DOHH2 (cell line): ENCODE data around the gene MYO1G.

Experiments used
- H3F3A ChIP-seq: fragments of 200-600 bp; sonication (generic), shearing (Covaris generic); 2 replicates; pipeline ENCODE4 v1.6.0; 2016; ENCODE audit warnings: antibody characterized with exemption, mild to moderate bottlenecking; ENCODE audit not compliant: control insufficient read depth, insufficient read depth
- H3K27ac ChIP-seq: fragments of 200-600 bp; sonication (generic); 2 replicates; pipeline ENCODE4 v1.5.1; 2014; ENCODE audit warnings: low read depth, mild to moderate bottlenecking, low read length, moderate library complexity
- H3K27me3 ChIP-seq: fragments of 200-600 bp; sonication (generic); 2 replicates; pipeline ENCODE4 v1.6.1; 2014; ENCODE audit warnings: mild to moderate bottlenecking, low read length, mixed read lengths; ENCODE audit not compliant: control insufficient read depth
- H3K36me3 ChIP-seq: fragments of 200-600 bp; sonication (generic); 2 replicates; pipeline ENCODE4 v1.6.1; 2014; ENCODE audit warnings: mild to moderate bottlenecking, low read length, moderate library complexity, mixed read lengths; ENCODE audit not compliant: control insufficient read depth
- H3K4me1 ChIP-seq: fragments of 200-600 bp; sonication (generic); 2 replicates; pipeline ENCODE4 v1.6.1; 2014; ENCODE audit warnings: mild to moderate bottlenecking, low read length, mixed read lengths; ENCODE audit not compliant: control insufficient read depth
- H3K4me2 ChIP-seq: fragments of 200-600 bp; sonication (generic); 2 replicates; pipeline ENCODE4 v1.6.0; 2014; ENCODE audit warnings: mild to moderate bottlenecking, low read length, moderate library complexity
- H3K4me3 ChIP-seq: fragments of 200-600 bp; sonication (generic); 2 replicates; pipeline ENCODE4 v1.5.1; 2014; ENCODE audit warnings: mild to moderate bottlenecking, low read length, mixed read lengths
- H3K79me2 ChIP-seq: fragments of 200-600 bp; sonication (generic); 2 replicates; pipeline ENCODE4 v1.6.1; 2014; ENCODE audit warnings: mild to moderate bottlenecking, low read length, mixed read lengths; ENCODE audit not compliant: control insufficient read depth
- H3K9me2 ChIP-seq: fragments of 200-600 bp; sonication (generic); replicated peaks from 2 replicates; pipeline ENCODE4 v1.6.1; 2014; ENCODE audit warnings: mild to moderate bottlenecking, low read length, mixed read lengths; ENCODE audit not compliant: control insufficient read depth
- H3K9me3 ChIP-seq: fragments of 200-600 bp; sonication (generic); 2 replicates; pipeline ENCODE4 v1.6.1; 2014; ENCODE audit warnings: antibody characterized with exemption, low read length, mixed read lengths; ENCODE audit not compliant: control insufficient read depth, insufficient read depth
- H4K20me1 ChIP-seq: fragments of 200-600 bp; sonication (generic); 2 replicates; pipeline ENCODE4 v1.6.0; 2014; ENCODE audit warnings: low read depth, mild to moderate bottlenecking, antibody characterized with exemption, low read length, moderate library complexity; ENCODE audit not compliant: control insufficient read depth, insufficient read depth
- CTCF ChIP-seq: fragments of 200-600 bp; sonication (generic); IDR thresholded peaks from one replicate; pipeline ENCODE4 v1.5.1; 2014; ENCODE audit warnings: antibody characterized with exemption, mild to moderate bottlenecking, low read depth, low read length; ENCODE audit not compliant: poor library complexity, severe bottlenecking
- EZH2phosphoT487 ChIP-seq: fragments of 200-600 bp; sonication (generic); IDR thresholded peaks from 2 replicates; pipeline ENCODE4 v1.6.1; 2017; ENCODE audit warnings: borderline replicate concordance, mild to moderate bottlenecking, antibody characterized with exemption, low read length, moderate library complexity, mixed read lengths

The MYO1G gene

GRCh38 chr7:45007106-45007505 is 28.3 kb upstream of the MYO1G start:
- Histone ChIP-seq H3K4me3 (0 out of 2 replicates have a peak overlapping the region, but pooled peaks have one; percentile 3), H3K9me3 (no peaks in the 10 kb centered on the region), H3F3A (peaks cover 10% of the 10 kb centered on the region), H3K36me3 (peaks cover 80% of the 10 kb centered on the region), H3K27ac (peak overlapping the region; percentile 39), H3K79me2 (peaks cover 99% of the 10 kb centered on the region), H3K27me3 (no peaks in the 10 kb centered on the region), H3K4me1 (peaks cover 60% of the 10 kb centered on the region), H3K9me2 (no peaks in the 10 kb centered on the region), H4K20me1 (peaks cover 31% of the 10 kb centered on the region), H3K4me2 (peak overlapping the region; percentile 35)
- TF ChIP-seq EZH2phosphoT487 (no peak), CTCF (no peak)

- peaks cover 77% of the 10 kb centered on the region for H3K4me1 ChIP-seq
- H3K27ac ChIP-seq, result peak overlapping the region; percentile 92
- no peak for TF ChIP-seq CTCF
- no peak for TF ChIP-seq EZH2phosphoT487
- H3K4me2 ChIP-seq, result peak overlapping the region; percentile 78
- peaks cover 31% of the 10 kb centered on the region for H4K20me1 ChIP-seq
- H3K9me3 ChIP-seq, result no peaks in the 10 kb centered on the region
- H3F3A ChIP-seq, result peaks cover 21% of the 10 kb centered on the region
- peaks cover 69% of the 10 kb centered on the region for H3K36me3 ChIP-seq
- H3K9me2 ChIP-seq, result no peaks in the 10 kb centered on the region
- peak overlapping the region; percentile 13; the same call in 1 of the 2 replicates for H3K4me3 ChIP-seq
- H3K79me2 ChIP-seq, result peaks cover 88% of the 10 kb centered on the region
- no peaks in the 10 kb centered on the region for H3K27me3 ChIP-seq
Measured at GRCh38 chr7:45003789-45004188, 25.0 kb upstream of the MYO1G start.

GRCh38 chr7:45001826-45002225 is 23.0 kb upstream of the MYO1G start:
- Histone ChIP-seq H4K20me1 (peaks cover 24% of the 10 kb centered on the region; the same call in 1 of the 2 replicates), H3K4me1 (peaks cover 84% of the 10 kb centered on the region), H3K27ac (peak overlapping the region; percentile 92)

More at GRCh38 chr7:45001826-45002225, 23.0 kb upstream of the MYO1G start:
- H3K4me3 ChIP-seq, result peak overlapping the region; percentile 88
- no peaks in the 10 kb centered on the region for H3K9me3 ChIP-seq
- H3K9me2 ChIP-seq, result no peaks in the 10 kb centered on the region
- H3K4me2 ChIP-seq, result peak overlapping the region; percentile 78
- H3F3A ChIP-seq, result peaks cover 36% of the 10 kb centered on the region
- H3K27me3 ChIP-seq, result no peaks in the 10 kb centered on the region
- TF ChIP-seq EZH2phosphoT487 (no peak), CTCF (no peak)
- H3K36me3 ChIP-seq, result peaks cover 56% of the 10 kb centered on the region
- peaks cover 80% of the 10 kb centered on the region for H3K79me2 ChIP-seq
